ENCODE results near the gene RYR1.
"Not testable (repeated sequence)": the region's sequence is repeated elsewhere in the genome, so short reads cannot be mapped to it uniquely, and the experiment has no call there.

DNA sequence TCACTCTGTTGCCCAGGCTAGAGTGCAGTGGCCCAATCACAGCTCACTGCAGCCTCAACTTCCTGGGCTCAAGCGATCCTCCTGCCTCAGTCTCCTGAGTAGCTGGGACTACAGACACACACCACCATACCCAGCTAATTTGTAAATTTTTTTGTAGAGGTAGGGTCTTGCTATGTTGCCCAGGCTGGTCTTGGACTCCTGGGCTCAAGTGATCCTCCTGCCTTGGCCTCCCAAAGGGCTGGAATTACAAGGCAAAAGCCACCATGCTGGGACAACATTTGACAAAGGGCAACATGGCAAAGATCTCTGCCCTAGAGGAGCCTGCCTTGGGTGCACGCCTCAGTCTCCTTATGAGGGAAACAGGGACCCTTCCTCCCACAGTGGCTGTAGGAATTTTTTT, 61.9 kb downstream of the RYR1 start:
- TF ChIP-seq GABPA (IDR thresholded peaks at IDR 0.05; ENCODE audit: low read depth); POLR2A (IDR thresholded peaks at IDR 0.05; ENCODE audit: low read depth, low read length); ZSCAN29 (IDR thresholded peaks at IDR 0.05); MAX (IDR thresholded peaks at IDR 0.05; ENCODE audit: low read depth, low read length); ZNF687 (IDR thresholded peaks at IDR 0.05); ZNF274 (IDR thresholded peaks at IDR 0.05; ENCODE audit: insufficient read depth, insufficient read length); STAT3 (IDR thresholded peaks at IDR 0.05; ENCODE audit: low read depth, low read length): not testable (repeated sequence)
